Esophagus muscularis mucosa (tissue), 4 donors: Measurements from ENCODE around the gene TAF3.

Experiments used
- EP300 ChIP-seq: sonication (generic); formaldehyde crosslinking; IDR thresholded peaks from one replicate; pipeline ENCODE4 v1.6.1; 2017; ENCODE audit warnings: antibody characterized with exemption
- POLR2A ChIP-seq: fragments of 450-650 bp; IDR thresholded peaks from one replicate; pipeline ENCODE4 v1.6.1; 2017; ENCODE audit warnings: antibody characterized with exemption, moderate library complexity, mild to moderate bottlenecking, low read depth
- POLR2AphosphoS5 ChIP-seq, 2 donors: sonication (generic); formaldehyde crosslinking; IDR thresholded peaks; one replicate each; pipeline ENCODE4 v1.6.1; 2017; ENCODE audit warnings: antibody characterized with exemption in 2 of 2
- TF ChIP-seq, protein P1 (sequence below), 3 experiments: fragments of 200-600 bp in 2 of 3; fragments of 450-650 bp in 1 of 3; sonication (generic) in 2 of 3; IDR thresholded peaks; one replicate each; pipeline ENCODE4 v1.5.1; 2017 to 2019; ENCODE audit warnings: antibody characterized with exemption in 3 of 3, mild to moderate bottlenecking in 2 of 3, moderate library complexity in 1 of 3

DNA sequence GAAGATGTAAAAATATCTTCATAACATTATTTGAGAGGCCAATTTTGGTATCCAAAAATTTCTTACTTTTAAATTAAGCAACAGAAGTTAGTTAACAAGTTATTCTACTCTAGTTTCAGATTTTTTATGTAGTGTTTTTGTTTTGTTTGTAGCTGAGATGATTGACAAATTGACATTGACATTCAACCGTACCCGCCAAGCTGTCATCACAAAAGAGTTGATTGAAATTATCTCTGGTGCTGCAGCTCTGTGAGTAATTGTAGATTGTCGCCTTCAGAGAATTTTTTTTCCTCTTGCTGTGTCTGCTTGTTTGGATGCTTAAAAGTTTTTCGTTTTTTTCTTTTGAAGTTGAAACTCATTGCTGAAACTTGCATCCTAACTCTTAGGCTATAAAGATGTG is 15.7 kb upstream of the TAF3 start:
- TF ChIP-seq, protein P1, sequence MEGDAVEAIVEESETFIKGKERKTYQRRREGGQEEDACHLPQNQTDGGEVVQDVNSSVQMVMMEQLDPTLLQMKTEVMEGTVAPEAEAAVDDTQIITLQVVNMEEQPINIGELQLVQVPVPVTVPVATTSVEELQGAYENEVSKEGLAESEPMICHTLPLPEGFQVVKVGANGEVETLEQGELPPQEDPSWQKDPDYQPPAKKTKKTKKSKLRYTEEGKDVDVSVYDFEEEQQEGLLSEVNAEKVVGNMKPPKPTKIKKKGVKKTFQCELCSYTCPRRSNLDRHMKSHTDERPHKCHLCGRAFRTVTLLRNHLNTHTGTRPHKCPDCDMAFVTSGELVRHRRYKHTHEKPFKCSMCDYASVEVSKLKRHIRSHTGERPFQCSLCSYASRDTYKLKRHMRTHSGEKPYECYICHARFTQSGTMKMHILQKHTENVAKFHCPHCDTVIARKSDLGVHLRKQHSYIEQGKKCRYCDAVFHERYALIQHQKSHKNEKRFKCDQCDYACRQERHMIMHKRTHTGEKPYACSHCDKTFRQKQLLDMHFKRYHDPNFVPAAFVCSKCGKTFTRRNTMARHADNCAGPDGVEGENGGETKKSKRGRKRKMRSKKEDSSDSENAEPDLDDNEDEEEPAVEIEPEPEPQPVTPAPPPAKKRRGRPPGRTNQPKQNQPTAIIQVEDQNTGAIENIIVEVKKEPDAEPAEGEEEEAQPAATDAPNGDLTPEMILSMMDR (IDR thresholded peaks at IDR 0.05) = no peak
- no peak for TF ChIP-seq POLR2A
- TF ChIP-seq EP300 = no peak
- no peak for TF ChIP-seq POLR2AphosphoS5 (IDR thresholded peaks at IDR 0.05)
